Measurements from ENCODE around the gene ABHD6.
A peak's percentile ranks its signal among the peaks of the same experiment; 100 is the strongest.

Gene ABHD6, protein sequence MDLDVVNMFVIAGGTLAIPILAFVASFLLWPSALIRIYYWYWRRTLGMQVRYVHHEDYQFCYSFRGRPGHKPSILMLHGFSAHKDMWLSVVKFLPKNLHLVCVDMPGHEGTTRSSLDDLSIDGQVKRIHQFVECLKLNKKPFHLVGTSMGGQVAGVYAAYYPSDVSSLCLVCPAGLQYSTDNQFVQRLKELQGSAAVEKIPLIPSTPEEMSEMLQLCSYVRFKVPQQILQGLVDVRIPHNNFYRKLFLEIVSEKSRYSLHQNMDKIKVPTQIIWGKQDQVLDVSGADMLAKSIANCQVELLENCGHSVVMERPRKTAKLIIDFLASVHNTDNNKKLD

DNA sequence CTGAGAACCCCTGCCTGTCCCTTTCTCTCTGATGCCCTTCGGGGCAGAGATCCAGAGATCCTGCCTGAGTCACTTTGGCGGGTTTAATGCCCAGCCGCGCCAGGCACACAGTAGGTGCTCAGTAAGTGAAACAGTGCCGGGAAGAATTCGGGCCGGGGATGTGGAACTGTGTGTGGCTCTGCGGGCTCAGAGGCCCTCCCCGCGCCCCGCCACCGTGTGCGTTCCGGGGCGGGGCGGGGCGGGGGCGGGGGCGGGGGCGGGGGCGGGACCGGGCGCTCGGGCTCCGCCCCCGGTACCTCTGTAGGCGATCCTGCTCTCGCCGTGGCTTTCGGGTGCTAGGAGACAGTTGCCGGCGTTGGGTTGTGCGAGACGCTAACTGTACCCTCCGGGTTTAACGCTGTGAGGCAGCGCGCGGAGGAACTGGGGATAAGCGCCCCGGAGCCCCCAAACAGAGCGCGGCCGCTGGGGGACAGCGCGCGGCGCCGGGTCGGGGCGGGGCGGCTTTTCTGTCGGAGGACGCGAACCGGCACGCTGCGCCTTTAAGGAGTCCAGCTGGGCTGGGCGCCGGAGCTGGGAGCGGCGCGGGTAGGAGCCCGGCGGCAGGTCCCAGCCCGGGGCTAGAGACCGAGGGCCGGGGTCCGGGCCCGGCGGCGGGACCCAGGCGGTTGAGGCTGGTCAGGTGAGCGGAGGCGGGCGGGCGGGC lies at the start of gene ABHD6:
TSS of gene ABHD6 (plus strand) at position 555 of the 703 bp plus-strand sequence. CDS start 18,795 bp downstream, outside the sequence.
- DNase-seq (ENCODE audit: extremely low read depth, insufficient read length) = peak; percentile 87
- Histone ChIP-seq H3K4me3 (replicated peaks; ENCODE audit: low read depth, low read length) (peak within 1 kb of the TSS; percentile 87), H3K36me3 (ENCODE audit: control insufficient read depth, insufficient read depth, low read length) (no peaks in the 10 kb centered on the region), H3K27me3 (replicated peaks; ENCODE audit: control insufficient read depth, insufficient read depth, low read length) (no peaks in the 10 kb centered on the region)
- TF ChIP-seq, protein P1, sequence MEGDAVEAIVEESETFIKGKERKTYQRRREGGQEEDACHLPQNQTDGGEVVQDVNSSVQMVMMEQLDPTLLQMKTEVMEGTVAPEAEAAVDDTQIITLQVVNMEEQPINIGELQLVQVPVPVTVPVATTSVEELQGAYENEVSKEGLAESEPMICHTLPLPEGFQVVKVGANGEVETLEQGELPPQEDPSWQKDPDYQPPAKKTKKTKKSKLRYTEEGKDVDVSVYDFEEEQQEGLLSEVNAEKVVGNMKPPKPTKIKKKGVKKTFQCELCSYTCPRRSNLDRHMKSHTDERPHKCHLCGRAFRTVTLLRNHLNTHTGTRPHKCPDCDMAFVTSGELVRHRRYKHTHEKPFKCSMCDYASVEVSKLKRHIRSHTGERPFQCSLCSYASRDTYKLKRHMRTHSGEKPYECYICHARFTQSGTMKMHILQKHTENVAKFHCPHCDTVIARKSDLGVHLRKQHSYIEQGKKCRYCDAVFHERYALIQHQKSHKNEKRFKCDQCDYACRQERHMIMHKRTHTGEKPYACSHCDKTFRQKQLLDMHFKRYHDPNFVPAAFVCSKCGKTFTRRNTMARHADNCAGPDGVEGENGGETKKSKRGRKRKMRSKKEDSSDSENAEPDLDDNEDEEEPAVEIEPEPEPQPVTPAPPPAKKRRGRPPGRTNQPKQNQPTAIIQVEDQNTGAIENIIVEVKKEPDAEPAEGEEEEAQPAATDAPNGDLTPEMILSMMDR (IDR thresholded peaks at IDR 0.05; ENCODE audit: insufficient read depth, low read length, poor library complexity, severe bottlenecking) = peak; percentile 22

- DNase-seq (ENCODE audit: extremely low read depth, insufficient read length) = no peak
- no peaks in the 10 kb centered on the region for H3K36me3 ChIP-seq (ENCODE audit: control insufficient read depth, insufficient read depth, low read length)
- TF ChIP-seq, protein P1 (IDR thresholded peaks at IDR 0.05; ENCODE audit: insufficient read depth, low read length, poor library complexity, severe bottlenecking) = no peak
- no peaks in the 10 kb centered on the region for H3K27me3 ChIP-seq (replicated peaks; ENCODE audit: control insufficient read depth, insufficient read depth, low read length)
- no peak overlapping the region for H3K4me3 ChIP-seq (replicated peaks; ENCODE audit: low read depth, low read length)
Measured at GRCh38 chr3:58188173-58188564, 49.4 kb upstream of the ABHD6 start.

GRCh38 chr3:58188921-58189451 lies 48.6 kb upstream of the ABHD6 start:
- no peak for DNase-seq (ENCODE audit: extremely low read depth, insufficient read length)

DNA sequence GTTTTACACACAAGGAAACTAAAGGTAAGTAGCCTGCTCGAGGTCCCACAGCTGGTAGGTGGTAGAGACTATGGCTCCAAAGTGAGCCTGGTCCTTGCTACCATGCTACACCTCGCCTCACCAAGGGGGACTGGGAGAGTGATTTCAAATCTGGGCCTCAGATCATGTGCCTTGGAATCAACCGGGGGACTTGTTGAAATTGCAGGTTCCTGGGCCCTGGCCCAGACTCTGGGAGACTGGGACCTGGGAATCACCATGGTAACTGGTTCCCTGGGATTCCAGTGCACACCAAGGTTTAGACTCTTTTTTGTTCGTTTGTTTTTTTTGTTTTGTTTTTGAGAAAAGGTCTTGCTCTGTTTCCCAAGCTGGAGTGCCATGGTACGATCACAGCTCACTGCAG lies 47.9 kb upstream of the ABHD6 start:
- no peak for DNase-seq (ENCODE audit: extremely low read depth, insufficient read length)
- H3K4me3 ChIP-seq (replicated peaks; ENCODE audit: low read depth, low read length) = no peak overlapping the region
- TF ChIP-seq, protein P1 (IDR thresholded peaks at IDR 0.05; ENCODE audit: insufficient read depth, low read length, poor library complexity, severe bottlenecking) = no peak
- no peaks in the 10 kb centered on the region for H3K27me3 ChIP-seq (replicated peaks; ENCODE audit: control insufficient read depth, insufficient read depth, low read length)
- H3K36me3 ChIP-seq (ENCODE audit: control insufficient read depth, insufficient read depth, low read length) = no peaks in the 10 kb centered on the region

More at GRCh38 chr3:58188921-58189451, 48.6 kb upstream of the ABHD6 start:
- H3K4me3 ChIP-seq (replicated peaks; ENCODE audit: low read depth, low read length) = no peak overlapping the region
- TF ChIP-seq, protein P1 (IDR thresholded peaks at IDR 0.05; ENCODE audit: insufficient read depth, low read length, poor library complexity, severe bottlenecking) = no peak
- no peaks in the 10 kb centered on the region for H3K36me3 ChIP-seq (ENCODE audit: control insufficient read depth, insufficient read depth, low read length)
- no peaks in the 10 kb centered on the region for H3K27me3 ChIP-seq (replicated peaks; ENCODE audit: control insufficient read depth, insufficient read depth, low read length)

- no peaks in the 10 kb centered on the region for H3K27me3 ChIP-seq (replicated peaks; ENCODE audit: control insufficient read depth, insufficient read depth, low read length)
- H3K36me3 ChIP-seq (ENCODE audit: control insufficient read depth, insufficient read depth, low read length) = no peaks in the 10 kb centered on the region
- H3K4me3 ChIP-seq (replicated peaks; ENCODE audit: low read depth, low read length) = no peak overlapping the region
- TF ChIP-seq, protein P1 (IDR thresholded peaks at IDR 0.05; ENCODE audit: insufficient read depth, low read length, poor library complexity, severe bottlenecking) = no peak
- no peak for DNase-seq (ENCODE audit: extremely low read depth, insufficient read length)
Measured at GRCh38 chr3:58190291-58190690, 47.3 kb upstream of the ABHD6 start.

All from GM06990 (cell line).